ENCODE measurements around the gene LEMD3. TPM values are rescaled to one million over a fixed set of nuclear protein-coding genes. Genes with fewer than 3 reads are reported as not detected.

The LEMD3 gene
- total RNA-seq, 1 donor from 2014 or later: 31.9 TPM

GRCh38 chr12:65139389-65139788, 30.0 kb upstream of the LEMD3 start:
- Histone ChIP-seq H3K27ac (no peak overlapping the region), H3K4me3 (no peak overlapping the region), H3K9me3 (peaks cover 10% of the 10 kb centered on the region), H3K4me1 (no peaks in the 10 kb centered on the region), H3K36me3 (no peaks in the 10 kb centered on the region), H3K27me3 (ENCODE audit: low read depth) (no peaks in the 10 kb centered on the region)
- TF ChIP-seq CTCF (IDR thresholded peaks at IDR 0.05): no peak
- intact Hi-C loops (cut with DNase I): no loop called here
- DNase-seq: no peak
- no peak for ATAC-seq

GRCh38 chr12:65140738-65141137, 28.6 kb upstream of the LEMD3 start:
- Histone ChIP-seq H3K36me3 (no peaks in the 10 kb centered on the region), H3K4me1 (no peaks in the 10 kb centered on the region), H3K4me3 (no peak overlapping the region), H3K27me3 (ENCODE audit: low read depth) (no peaks in the 10 kb centered on the region), H3K27ac (no peak overlapping the region), H3K9me3 (peaks cover 7% of the 10 kb centered on the region)
- ATAC-seq: no peak
- TF ChIP-seq CTCF (IDR thresholded peaks at IDR 0.05): no peak
- intact Hi-C loops (cut with DNase I): no loop called here
- no peak for DNase-seq

GRCh38 chr12:65147312-65147905, 22.0 kb upstream of the LEMD3 start:
- ATAC-seq: no peak
- Histone ChIP-seq H3K27ac (no peak overlapping the region), H3K4me3 (no peak overlapping the region), H3K27me3 (ENCODE audit: low read depth) (no peaks in the 10 kb centered on the region), H3K36me3 (no peaks in the 10 kb centered on the region), H3K9me3 (no peaks in the 10 kb centered on the region), H3K4me1 (no peaks in the 10 kb centered on the region)
- TF ChIP-seq CTCF (IDR thresholded peaks at IDR 0.05): no peak
- DNase-seq: no peak
- intact Hi-C loops (cut with DNase I): no loop called here

- DNase-seq: no peak
- Histone ChIP-seq H3K27me3 (ENCODE audit: low read depth) (no peaks in the 10 kb centered on the region), H3K36me3 (no peaks in the 10 kb centered on the region), H3K4me3 (no peak overlapping the region), H3K9me3 (no peaks in the 10 kb centered on the region), H3K4me1 (no peaks in the 10 kb centered on the region), H3K27ac (no peak overlapping the region)
- no peak for TF ChIP-seq CTCF (IDR thresholded peaks at IDR 0.05)
- intact Hi-C loops (cut with DNase I): no loop called here
- no peak for ATAC-seq
Observed at GRCh38 chr12:65152012-65152411, 17.4 kb upstream of the LEMD3 start.

- DNase-seq (no peak), ATAC-seq (no peak)
- TF ChIP-seq CTCF (IDR thresholded peaks at IDR 0.05): no peak
- Histone ChIP-seq H3K4me1 (no peaks in the 10 kb centered on the region), H3K27ac (no peak overlapping the region), H3K4me3 (no peak overlapping the region), H3K27me3 (ENCODE audit: low read depth) (no peaks in the 10 kb centered on the region), H3K36me3 (no peaks in the 10 kb centered on the region), H3K9me3 (no peaks in the 10 kb centered on the region)
- intact Hi-C loops (cut with DNase I): no loop called here
Observed at GRCh38 chr12:65152596-65152995, 16.8 kb upstream of the LEMD3 start.

- ATAC-seq: no peak
- TF ChIP-seq CTCF (IDR thresholded peaks at IDR 0.05): no peak
Observed at GRCh38 chr12:65155784-65156183, 13.6 kb upstream of the LEMD3 start.

More at GRCh38 chr12:65155784-65156183, 13.6 kb upstream of the LEMD3 start:
- Histone ChIP-seq H3K27ac (no peak overlapping the region), H3K4me3 (no peak overlapping the region), H3K36me3 (no peaks in the 10 kb centered on the region), H3K4me1 (no peaks in the 10 kb centered on the region), H3K9me3 (no peaks in the 10 kb centered on the region), H3K27me3 (ENCODE audit: low read depth) (no peaks in the 10 kb centered on the region)
- intact Hi-C loops (cut with DNase I): no loop called here
- no peak for DNase-seq
